Stimulated activated naive B cell treated with anti-CD40 and anti-IgM and Interleukin-4, amounts not matched to agents 10 μg/mL and 1 μg/mL and 100 μg/mL, for 72 hours (primary cell): ENCODE measurements around the gene NDE1.
A peak's percentile ranks its signal among the peaks of the same experiment; 100 is the strongest.
"Not testable (repeated sequence)": the region's sequence is repeated elsewhere in the genome, so short reads cannot be mapped to it uniquely, and the experiment has no call there.

Source experiments
- ATAC-seq, 2 donors: fragments of 150-1000 bp; cut with Tn5 transposase; replicated peaks; 2 replicates each; pipeline ENCODE4 v1.10.0; 2021; ENCODE audit warnings: moderate library complexity in 1 of 2
- DNase-seq: peaks from one replicate; pipeline ENCODE4 v3.0.0; 2021
- H3K27ac Mint-ChIP-seq: one replicate; pipeline ENCODE4 v1.8.0; 2022; ENCODE audit warnings: mild to moderate bottlenecking, mixed read lengths
- H3K27me3 Mint-ChIP-seq, 2 donors: one replicate each; pipeline ENCODE4 v1.8.0; 2022; ENCODE audit warnings: mixed read lengths in 2 of 2
- H3K36me3 Mint-ChIP-seq, 2 donors: one replicate each; pipeline ENCODE4 v1.8.0; 2022; ENCODE audit warnings: mixed read lengths in 2 of 2, mild to moderate bottlenecking in 1 of 2
- H3K4me1 Mint-ChIP-seq, 2 donors: one replicate each; pipeline ENCODE4 v1.8.0; 2022; ENCODE audit warnings: mixed read lengths in 2 of 2, mild to moderate bottlenecking in 1 of 2
- H3K4me3 Mint-ChIP-seq, 2 donors: one replicate each; pipeline ENCODE4 v1.8.0; 2022; ENCODE audit warnings: mild to moderate bottlenecking in 2 of 2, mixed read lengths in 2 of 2, moderate library complexity in 1 of 2
- H3K9me3 Mint-ChIP-seq, 2 donors: one replicate each; pipeline ENCODE4 v1.8.0; 2022; ENCODE audit warnings: mixed read lengths in 2 of 2, mild to moderate bottlenecking in 1 of 2

Gene NDE1

DNA sequence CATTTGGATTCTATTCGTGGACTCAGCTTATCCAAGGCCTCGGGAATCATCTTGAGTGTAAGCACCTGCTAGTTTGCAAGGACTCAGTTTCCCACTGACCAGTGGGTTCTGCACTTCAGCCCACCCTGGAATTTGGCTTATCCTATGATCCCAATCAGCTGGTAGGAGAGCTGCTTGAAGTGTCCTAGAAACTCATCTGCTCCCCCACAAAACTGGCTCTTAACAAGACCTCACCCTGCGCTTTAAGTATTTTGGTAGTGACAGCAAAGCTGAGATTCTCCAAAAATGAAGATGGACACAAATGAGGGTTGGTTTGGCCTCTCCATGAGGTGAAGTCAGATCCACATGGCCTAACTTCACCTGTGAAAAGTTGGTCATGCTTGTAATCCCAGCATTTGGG lies 57.3 kb downstream of the NDE1 start:
- H3K4me1 Mint-ChIP-seq: peaks cover 13 to 14% of the 10 kb centered on the region in 2 donors
- no peak overlapping the region for H3K27ac Mint-ChIP-seq
- H3K9me3 Mint-ChIP-seq: no peaks in the 10 kb centered on the region
- no peak overlapping the region for H3K4me3 Mint-ChIP-seq
- H3K36me3 Mint-ChIP-seq: peaks cover 14 to 46% of the 10 kb centered on the region in 2 donors
- no peaks in the 10 kb centered on the region for H3K27me3 Mint-ChIP-seq
- ATAC-seq (no peak), DNase-seq (no peak)

GRCh38 chr16:15708096-15708495 lies 58.1 kb downstream of the NDE1 start:
- Mint-ChIP-seq H3K36me3 (peaks cover 18 to 50% of the 10 kb centered on the region in 2 donors), H3K4me3 (no peak overlapping the region), H3K27me3 (no peaks in the 10 kb centered on the region), H3K27ac (peak overlapping the region; percentile 42), H3K9me3 (no peaks in the 10 kb centered on the region), H3K4me1 (peaks cover 12 to 20% of the 10 kb centered on the region in 2 donors)
- no peak for ATAC-seq
- no peak for DNase-seq

- Mint-ChIP-seq H3K27me3 (no peaks in the 10 kb centered on the region), H3K9me3 (no peaks in the 10 kb centered on the region), H3K4me3 (no peak overlapping the region), H3K4me1 (peaks cover 6 to 22% of the 10 kb centered on the region in 2 donors), H3K36me3 (peaks cover 24 to 50% of the 10 kb centered on the region in 2 donors), H3K27ac (no peak overlapping the region)
- ATAC-seq: no peak
- no peak for DNase-seq
These were observed 59.0 kb downstream of the NDE1 start for GRCh38 chr16:15708997-15709396.

DNA sequence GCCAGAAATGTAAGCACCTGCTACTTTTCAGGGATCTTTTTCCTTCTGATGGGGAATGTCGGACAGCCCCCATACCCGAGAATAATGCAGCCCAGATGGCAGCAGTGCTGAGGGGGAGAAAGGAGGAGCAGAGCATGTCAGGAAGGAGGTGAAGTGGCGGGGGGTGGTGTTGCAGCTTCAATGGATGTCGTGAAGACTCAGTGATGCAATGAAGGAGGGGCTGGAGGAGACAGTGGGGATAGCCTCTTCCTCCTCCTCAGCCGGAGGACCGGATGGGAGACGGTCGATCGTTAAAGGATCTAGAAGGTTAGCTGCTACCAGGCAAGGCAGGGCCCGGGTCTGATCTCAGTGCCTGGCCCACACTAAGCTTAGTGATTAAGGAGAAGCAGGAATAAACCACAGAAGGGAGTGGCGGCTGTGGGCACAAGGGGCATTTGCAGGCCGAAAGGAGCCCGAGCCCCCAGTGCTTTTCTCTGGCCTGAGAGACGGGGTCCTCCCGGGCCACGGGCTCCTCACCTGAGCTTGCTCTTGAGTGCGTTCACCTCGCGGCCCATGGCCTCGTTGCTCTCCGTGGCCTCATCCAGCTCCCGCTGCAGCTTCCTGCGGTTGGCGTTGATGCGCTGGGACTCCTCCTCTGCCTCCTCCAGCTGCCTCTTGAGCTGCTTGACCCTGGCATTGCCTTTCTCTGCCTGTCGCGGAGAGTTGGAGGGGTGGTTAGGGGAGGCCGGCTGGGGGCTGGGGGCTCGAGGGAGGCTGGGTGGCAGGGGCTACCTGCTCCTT lies 64.5 kb downstream of the NDE1 start:
- H3K27me3 Mint-ChIP-seq: no peaks in the 10 kb centered on the region
- DNase-seq (no peak), ATAC-seq (no peak)
- H3K9me3 Mint-ChIP-seq: no peaks in the 10 kb centered on the region
- H3K4me1 Mint-ChIP-seq: peaks cover 10 to 16% of the 10 kb centered on the region in 2 donors
- H3K27ac Mint-ChIP-seq: peak overlapping the region; percentile 80
- no peak overlapping the region for H3K4me3 Mint-ChIP-seq
- peaks cover 41 to 67% of the 10 kb centered on the region in 2 donors for H3K36me3 Mint-ChIP-seq

GRCh38 chr16:15715221-15715620 lies 65.2 kb downstream of the NDE1 start:
- Mint-ChIP-seq H3K9me3 (no peaks in the 10 kb centered on the region), H3K27ac (no peak overlapping the region), H3K27me3 (no peaks in the 10 kb centered on the region), H3K4me3 (no peak overlapping the region), H3K36me3 (peaks cover 45 to 67% of the 10 kb centered on the region in 2 donors), H3K4me1 (peaks cover 12 to 16% of the 10 kb centered on the region in 2 donors)
- ATAC-seq: no peak
- DNase-seq: no peak

DNA sequence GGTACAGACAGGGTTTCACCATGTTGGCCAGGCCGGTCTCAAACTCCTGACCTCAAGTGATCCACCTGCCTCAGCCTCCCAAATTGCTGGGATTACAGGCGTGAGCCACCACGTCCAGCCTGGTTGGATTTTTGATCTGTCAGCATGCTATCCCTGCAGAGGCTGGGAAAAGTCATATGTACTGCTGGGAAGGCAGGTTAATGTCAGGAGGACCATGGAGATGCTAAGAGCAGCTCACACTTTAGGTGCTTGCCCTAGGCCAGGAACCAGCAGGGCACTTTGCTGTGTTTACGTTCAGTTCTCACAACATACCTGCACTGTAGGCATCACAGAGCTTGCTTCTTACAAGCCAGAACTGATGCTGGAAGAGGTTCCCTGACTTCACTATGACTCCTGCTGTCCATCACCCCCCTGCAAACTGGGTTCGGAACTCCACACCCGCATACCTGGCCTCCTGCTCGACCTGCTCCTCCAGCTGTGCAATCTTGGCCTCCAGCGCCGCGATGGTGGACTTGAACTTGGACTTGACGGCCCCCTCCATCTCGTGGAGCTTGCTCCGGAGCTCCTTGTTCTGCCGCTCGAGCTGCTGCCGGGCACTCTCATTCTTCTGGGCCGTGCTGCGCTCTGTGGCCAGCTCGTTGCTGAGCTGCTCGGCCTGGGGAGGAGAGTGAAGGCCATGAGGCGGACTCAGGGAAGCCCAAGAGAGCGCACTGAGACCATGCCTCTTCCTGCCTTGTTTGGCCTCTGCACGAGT lies 66.8 kb downstream of the NDE1 start:
- no peak overlapping the region for H3K4me3 Mint-ChIP-seq
- no peak for ATAC-seq

GRCh38 chr16:15721018-15721417 lies 71.0 kb downstream of the NDE1 start:
- peaks cover 45 to 63% of the 10 kb centered on the region in 2 donors for H3K36me3 Mint-ChIP-seq

More for the DNA sequence above, 66.8 kb downstream of the NDE1 start:
- H3K27ac Mint-ChIP-seq: no peak overlapping the region
- H3K36me3 Mint-ChIP-seq: peaks cover 53 to 71% of the 10 kb centered on the region in 2 donors
- no peaks in the 10 kb centered on the region for H3K27me3 Mint-ChIP-seq
- DNase-seq: no peak
- no peaks in the 10 kb centered on the region for H3K9me3 Mint-ChIP-seq
- H3K4me1 Mint-ChIP-seq: peaks cover 11 to 14% of the 10 kb centered on the region in 2 donors

GRCh38 chr16:15723808-15724207 lies 73.8 kb downstream of the NDE1 start:
- ATAC-seq: no peak
- peaks cover 50 to 57% of the 10 kb centered on the region in 2 donors for H3K36me3 Mint-ChIP-seq
- DNase-seq: no peak
- H3K27me3 Mint-ChIP-seq: no peaks in the 10 kb centered on the region
- H3K27ac Mint-ChIP-seq: peak overlapping the region; percentile 31
- peaks cover 0 to 2% of the 10 kb centered on the region in 2 donors for H3K4me1 Mint-ChIP-seq
- no peak overlapping the region for H3K4me3 Mint-ChIP-seq
- H3K9me3 Mint-ChIP-seq: no peaks in the 10 kb centered on the region

More at GRCh38 chr16:15721018-15721417, 71.0 kb downstream of the NDE1 start:
- Mint-ChIP-seq H3K27ac (no peak overlapping the region), H3K4me3 (no peak overlapping the region), H3K4me1 (peaks cover 0 to 4% of the 10 kb centered on the region in 2 donors), H3K27me3 (no peaks in the 10 kb centered on the region), H3K9me3 (no peaks in the 10 kb centered on the region)
- ATAC-seq: no peak
- DNase-seq: no peak

DNA sequence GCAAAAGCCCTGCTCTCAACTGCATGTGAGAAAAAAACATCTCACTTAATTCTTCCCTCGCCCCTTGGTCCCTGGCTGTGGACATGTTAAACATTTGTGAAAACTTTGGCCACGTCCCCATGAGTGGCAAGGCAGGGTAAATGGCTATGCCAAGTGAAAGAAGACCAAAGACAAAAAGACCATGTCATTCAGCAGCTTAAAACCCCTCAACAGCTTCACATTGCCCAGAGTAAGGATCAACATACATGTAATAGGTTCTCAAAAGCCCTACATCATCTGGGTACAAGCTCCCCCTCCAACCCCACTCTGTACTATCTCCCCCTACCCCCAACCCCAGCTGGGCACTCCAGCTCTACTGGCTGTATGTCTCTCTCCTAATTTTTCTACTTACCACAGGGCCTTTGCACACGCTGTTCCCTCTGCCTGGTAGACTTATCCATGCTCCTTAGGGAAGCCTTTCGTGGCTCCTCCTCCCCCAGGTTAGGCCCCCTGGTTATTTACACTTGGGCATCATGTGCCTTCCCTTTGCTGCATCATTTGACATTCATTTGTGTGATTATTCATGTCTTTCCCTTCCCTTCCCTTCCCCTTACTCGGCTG lies 75.7 kb downstream of the NDE1 start:
- H3K27ac Mint-ChIP-seq: peak overlapping the region; percentile 22
- no peak for ATAC-seq
- H3K9me3 Mint-ChIP-seq: no peaks in the 10 kb centered on the region
- H3K27me3 Mint-ChIP-seq: no peaks in the 10 kb centered on the region
- peaks cover 42 to 43% of the 10 kb centered on the region in 2 donors for H3K36me3 Mint-ChIP-seq
- DNase-seq: no peak
- no peaks in the 10 kb centered on the region for H3K4me1 Mint-ChIP-seq
- H3K4me3 Mint-ChIP-seq: no peak overlapping the region

DNA sequence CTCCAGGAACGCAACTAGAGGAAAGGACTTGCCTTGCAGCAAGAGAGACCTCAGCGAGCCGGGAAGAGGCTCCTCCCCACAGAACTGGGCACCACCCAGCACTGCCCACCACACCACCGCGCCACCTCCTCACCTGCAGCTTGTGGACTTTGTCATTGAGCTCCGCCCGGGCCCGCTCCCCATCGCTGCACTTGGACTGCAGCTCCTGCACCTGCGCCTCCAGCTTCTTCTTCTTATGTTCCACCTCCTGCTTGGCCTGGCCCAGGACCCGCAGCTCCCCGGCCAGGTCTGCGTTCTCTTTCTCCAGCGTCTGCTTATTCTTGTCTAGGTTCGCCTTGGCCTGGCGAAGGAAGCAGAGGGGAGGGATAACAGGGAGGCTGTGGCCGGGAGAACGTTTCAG lies 76.7 kb downstream of the NDE1 start:
- no peaks in the 10 kb centered on the region for H3K9me3 Mint-ChIP-seq
- H3K36me3 Mint-ChIP-seq: peaks cover 34 to 35% of the 10 kb centered on the region in 2 donors
- ATAC-seq: no peak
- no peaks in the 10 kb centered on the region for H3K4me1 Mint-ChIP-seq
- H3K27ac Mint-ChIP-seq: peak overlapping the region; percentile 7
- H3K27me3 Mint-ChIP-seq: no peaks in the 10 kb centered on the region
- H3K4me3 Mint-ChIP-seq: peak overlapping the region in 1 of 2 donors; percentile 1
- no peak for DNase-seq

DNA sequence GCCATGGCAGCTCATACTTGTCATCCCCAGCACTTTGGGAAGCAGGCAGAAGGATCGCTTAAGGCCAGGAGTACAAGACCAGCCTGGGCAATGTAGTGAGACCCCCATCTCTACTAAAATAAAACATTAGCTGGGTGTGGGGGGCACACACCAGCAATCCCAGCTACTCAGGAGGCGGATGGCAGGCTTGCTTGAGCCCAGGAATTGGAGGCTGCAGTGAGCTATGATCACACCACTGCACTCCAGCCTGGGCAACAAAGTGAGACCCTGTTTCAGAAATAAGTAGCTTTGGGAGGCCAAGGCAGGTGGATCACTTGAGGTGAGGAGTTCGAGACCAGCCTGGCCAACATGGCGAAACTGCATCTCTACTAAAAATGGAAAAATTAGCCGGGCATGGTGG lies 77.7 kb downstream of the NDE1 start:
- not testable (repeated sequence) for H3K27me3 Mint-ChIP-seq, DNase-seq, H3K4me3 Mint-ChIP-seq, H3K27ac Mint-ChIP-seq, H3K4me1 Mint-ChIP-seq, ATAC-seq, H3K9me3 Mint-ChIP-seq
- peaks cover 32 to 33% of the 10 kb centered on the region in 2 donors for H3K36me3 Mint-ChIP-seq

DNA sequence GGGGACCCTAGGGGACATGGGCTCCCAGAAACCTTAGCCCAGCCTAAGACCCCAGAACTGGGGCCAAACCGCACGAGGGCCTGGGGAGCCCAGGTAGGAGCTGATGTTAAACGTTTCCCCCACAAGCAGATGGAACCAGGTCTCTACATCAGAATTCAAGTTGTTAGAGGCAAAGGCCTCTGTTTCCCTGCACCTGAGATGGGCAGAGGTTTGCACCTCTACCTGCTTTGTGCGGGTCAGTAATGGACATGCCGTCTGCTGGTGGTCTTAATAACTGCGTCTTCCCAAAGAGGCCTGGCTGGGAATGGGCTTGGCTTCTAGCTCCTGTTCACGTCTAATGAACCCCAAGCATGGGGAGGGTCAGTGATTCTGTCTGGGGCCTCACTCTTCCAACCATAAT lies 79.1 kb downstream of the NDE1 start:
- H3K27ac Mint-ChIP-seq: no peak overlapping the region
- ATAC-seq (peak in 1 of 2 donors; percentile 13), DNase-seq (no peak)
- no peak overlapping the region for H3K4me3 Mint-ChIP-seq
- no peaks in the 10 kb centered on the region for H3K9me3 Mint-ChIP-seq
- H3K27me3 Mint-ChIP-seq: no peaks in the 10 kb centered on the region
- no peaks in the 10 kb centered on the region for H3K4me1 Mint-ChIP-seq
- H3K36me3 Mint-ChIP-seq: peaks cover 32 to 38% of the 10 kb centered on the region in 2 donors

GRCh38 chr16:15732416-15732815 lies 82.4 kb downstream of the NDE1 start:
- H3K36me3 Mint-ChIP-seq: peaks cover 20 to 27% of the 10 kb centered on the region in 2 donors
- H3K4me3 Mint-ChIP-seq: no peak overlapping the region
- no peaks in the 10 kb centered on the region for H3K4me1 Mint-ChIP-seq
- ATAC-seq: no peak
- DNase-seq: no peak
- H3K27me3 Mint-ChIP-seq: no peaks in the 10 kb centered on the region
- no peak overlapping the region for H3K27ac Mint-ChIP-seq
- no peaks in the 10 kb centered on the region for H3K9me3 Mint-ChIP-seq

DNA sequence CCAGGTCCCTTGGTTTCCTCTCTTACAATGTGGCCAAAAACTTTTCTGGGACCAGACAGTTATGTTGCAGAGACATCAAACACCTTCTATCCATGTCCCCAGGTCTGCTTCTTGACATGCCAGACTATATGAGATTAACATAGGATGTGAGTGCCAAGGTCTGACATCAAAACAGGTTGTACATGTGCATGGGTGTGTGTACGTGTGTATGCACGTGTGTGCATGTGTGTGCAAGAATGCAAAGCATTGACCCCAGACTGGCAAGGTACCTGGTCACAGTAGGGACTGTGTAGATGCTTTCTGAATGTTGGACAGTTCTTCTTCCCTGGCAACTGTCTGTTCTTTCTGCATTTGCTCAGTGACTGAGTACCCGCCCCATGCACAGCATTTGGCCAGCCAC lies 85.6 kb downstream of the NDE1 start:
- Mint-ChIP-seq H3K4me3 (no peak overlapping the region), H3K36me3 (peaks cover 14 to 42% of the 10 kb centered on the region in 2 donors), H3K9me3 (no peaks in the 10 kb centered on the region), H3K27ac (no peak overlapping the region), H3K4me1 (peaks cover 0 to 2% of the 10 kb centered on the region in 2 donors), H3K27me3 (no peaks in the 10 kb centered on the region)
- no peak for DNase-seq
- ATAC-seq: no peak
